Epithelial cell of proximal tubule (primary cell): ENCODE data around the gene MYL4. TPM values are rescaled to one million over a fixed set of nuclear protein-coding genes. Genes with fewer than 3 reads are reported as not detected.

Source experiments
- DNase-seq: peaks from one replicate; pipeline ENCODE4 v3.0.0-alpha.2; 2011; ENCODE audit warnings: low read depth
- H3K4me3 ChIP-seq: 2 replicates; pipeline ENCODE4 v1.5.1; 2011; ENCODE audit warnings: low read depth, mild to moderate bottlenecking, low read length
- total RNA-seq: library from RNA; depleted of rRNA; stranded (reverse); fragments of >200 nt; gene quantifications from 2 replicates; pipeline ENCODE4 v1.2.3, GENCODE V29; 2015
- TF ChIP-seq, protein P1 (sequence below): conservative IDR thresholded peaks from 2 replicates; pipeline ENCODE4 v1.5.1; 2012; ENCODE audit warnings: low read depth, mild to moderate bottlenecking, low read length

The MYL4 gene
- total RNA-seq, 1 donor from 2014 or later: not detected

DNA sequence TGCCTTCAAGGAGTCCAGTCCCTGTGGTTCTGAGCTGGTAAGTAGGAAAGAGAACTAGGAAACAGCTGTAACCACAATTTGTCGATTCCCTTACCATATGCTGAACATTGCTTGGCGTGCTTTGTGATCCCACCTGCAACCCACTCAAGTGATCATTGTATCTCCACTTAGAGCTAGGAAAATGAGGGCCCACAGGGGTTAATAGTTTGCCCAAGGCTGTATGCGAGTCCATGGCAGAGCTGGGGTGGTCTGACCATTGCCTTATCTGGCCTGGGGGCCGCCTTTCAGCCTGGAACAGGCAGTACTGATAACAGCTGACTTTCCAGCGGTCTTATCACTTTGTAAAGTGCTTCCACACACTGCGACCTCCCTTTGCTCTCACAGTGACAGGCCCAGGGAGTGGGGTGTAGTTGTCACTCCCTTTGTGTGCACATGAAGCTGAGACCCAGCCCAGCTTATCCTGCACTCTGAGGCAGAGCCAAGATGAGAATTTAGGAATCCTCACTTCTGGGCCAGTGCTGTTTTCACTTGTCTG lies 9.8 kb downstream of the MYL4 start:
- no peak overlapping the region for H3K4me3 ChIP-seq
- no peak for DNase-seq
- TF ChIP-seq, protein P1, sequence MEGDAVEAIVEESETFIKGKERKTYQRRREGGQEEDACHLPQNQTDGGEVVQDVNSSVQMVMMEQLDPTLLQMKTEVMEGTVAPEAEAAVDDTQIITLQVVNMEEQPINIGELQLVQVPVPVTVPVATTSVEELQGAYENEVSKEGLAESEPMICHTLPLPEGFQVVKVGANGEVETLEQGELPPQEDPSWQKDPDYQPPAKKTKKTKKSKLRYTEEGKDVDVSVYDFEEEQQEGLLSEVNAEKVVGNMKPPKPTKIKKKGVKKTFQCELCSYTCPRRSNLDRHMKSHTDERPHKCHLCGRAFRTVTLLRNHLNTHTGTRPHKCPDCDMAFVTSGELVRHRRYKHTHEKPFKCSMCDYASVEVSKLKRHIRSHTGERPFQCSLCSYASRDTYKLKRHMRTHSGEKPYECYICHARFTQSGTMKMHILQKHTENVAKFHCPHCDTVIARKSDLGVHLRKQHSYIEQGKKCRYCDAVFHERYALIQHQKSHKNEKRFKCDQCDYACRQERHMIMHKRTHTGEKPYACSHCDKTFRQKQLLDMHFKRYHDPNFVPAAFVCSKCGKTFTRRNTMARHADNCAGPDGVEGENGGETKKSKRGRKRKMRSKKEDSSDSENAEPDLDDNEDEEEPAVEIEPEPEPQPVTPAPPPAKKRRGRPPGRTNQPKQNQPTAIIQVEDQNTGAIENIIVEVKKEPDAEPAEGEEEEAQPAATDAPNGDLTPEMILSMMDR: no peak

DNA sequence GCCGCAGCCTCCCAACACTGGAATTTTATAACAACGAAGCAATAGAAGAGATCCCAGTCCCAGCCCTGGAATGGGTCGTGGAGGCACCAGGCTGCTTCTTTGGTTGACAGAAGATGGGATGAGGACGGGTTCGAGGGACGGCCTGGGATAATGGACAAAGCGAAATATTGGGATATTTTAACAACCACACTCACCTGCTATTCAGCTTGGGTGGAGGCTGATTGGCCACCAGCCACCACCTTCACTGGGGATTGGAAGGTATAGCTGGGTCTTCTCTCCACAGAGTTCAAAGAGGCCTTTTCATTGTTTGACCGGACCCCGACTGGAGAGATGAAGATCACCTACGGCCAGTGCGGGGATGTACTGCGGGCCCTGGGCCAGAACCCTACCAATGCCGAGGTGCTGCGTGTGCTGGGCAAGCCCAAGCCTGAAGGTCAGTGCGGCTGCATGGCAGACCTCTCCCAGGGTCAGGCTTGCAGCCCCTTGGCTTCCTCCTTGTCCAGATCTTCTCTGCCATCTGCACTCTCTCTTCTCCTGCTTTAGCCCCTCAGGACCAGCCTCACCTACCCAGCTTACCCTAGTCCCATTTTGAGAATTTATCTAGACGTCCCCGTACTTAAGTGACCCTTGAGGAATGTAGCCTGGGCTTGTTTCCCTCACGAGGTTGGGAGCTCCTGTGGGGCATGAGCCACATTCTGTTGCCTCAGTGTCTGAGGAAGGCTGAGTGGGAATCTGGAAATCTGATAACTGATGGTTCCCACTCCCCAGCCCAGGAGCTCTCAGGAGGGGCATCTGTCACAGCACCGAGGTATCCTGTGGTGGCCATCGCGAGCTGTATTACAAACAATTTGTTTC lies 10.7 kb downstream of the MYL4 start:
- DNase-seq: no peak
- no peak overlapping the region for H3K4me3 ChIP-seq
- TF ChIP-seq, protein P1: no peak

DNA sequence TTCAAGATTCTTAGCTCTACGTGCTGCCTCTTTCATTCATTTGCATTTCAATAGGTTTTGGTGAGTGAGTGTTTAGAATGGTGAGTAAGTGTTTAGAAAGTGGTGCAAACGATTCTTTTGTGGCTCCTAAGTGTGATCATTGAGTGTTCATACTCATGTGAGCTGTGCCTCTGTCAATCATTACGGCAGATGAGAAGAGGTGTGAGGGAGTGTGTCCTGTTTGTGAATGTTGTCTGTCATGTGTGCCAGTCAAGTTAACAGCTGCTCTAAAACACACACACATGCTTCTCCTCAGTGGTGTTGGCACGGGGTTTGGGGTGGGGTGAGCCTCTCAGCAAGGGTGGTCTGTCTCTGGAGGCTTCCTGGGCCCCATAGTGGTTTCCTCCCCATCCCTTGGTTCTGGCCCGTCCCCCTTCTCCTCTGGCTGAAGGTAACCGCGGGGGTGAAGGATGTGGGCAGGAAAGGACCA lies 11.4 kb downstream of the MYL4 start:
- TF ChIP-seq, protein P1: no peak
- no peak for DNase-seq
- no peak overlapping the region for H3K4me3 ChIP-seq

DNA sequence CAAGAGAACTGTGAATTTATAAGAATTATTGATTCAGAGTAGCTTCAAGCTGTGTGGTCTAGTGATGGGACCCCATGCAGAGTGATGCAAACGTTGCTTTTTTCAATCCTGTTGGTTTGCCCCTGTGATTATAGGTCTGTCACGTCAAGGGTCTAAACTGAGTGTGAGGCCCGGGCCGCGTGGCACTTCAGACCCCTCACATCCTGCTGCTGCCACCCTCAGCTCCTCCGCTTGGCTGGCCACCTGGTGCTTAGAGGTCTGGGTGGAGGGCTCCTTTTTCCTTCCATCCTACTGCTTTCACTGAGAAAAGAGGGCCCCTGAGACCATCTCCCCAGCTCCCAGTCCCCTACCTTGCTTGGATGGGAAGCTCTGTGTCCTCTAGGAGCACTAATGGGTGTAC lies 12.0 kb downstream of the MYL4 start:
- TF ChIP-seq, protein P1: no peak
- DNase-seq: no peak
- no peak overlapping the region for H3K4me3 ChIP-seq

DNA sequence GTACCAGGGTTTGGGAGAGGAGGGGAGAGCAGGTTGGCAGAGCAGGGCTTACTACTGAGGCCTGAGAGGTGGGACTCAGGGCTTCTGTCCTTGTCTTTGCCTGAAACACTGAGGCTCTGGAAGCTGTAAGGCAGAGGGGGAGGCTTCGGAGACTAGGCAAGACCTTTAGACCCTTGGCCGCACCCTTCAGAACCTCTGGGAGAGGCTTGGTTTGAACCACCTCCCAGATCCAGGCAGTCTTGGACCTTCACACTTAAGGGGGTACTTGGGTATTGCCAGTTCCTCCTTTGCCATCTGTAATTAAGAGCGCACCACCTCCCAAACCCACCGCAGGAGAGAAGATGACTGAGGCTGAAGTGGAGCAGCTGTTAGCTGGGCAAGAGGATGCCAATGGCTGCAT lies 12.9 kb downstream of the MYL4 start:
- TF ChIP-seq, protein P1: no peak
- H3K4me3 ChIP-seq: no peak overlapping the region
- DNase-seq: no peak

DNA sequence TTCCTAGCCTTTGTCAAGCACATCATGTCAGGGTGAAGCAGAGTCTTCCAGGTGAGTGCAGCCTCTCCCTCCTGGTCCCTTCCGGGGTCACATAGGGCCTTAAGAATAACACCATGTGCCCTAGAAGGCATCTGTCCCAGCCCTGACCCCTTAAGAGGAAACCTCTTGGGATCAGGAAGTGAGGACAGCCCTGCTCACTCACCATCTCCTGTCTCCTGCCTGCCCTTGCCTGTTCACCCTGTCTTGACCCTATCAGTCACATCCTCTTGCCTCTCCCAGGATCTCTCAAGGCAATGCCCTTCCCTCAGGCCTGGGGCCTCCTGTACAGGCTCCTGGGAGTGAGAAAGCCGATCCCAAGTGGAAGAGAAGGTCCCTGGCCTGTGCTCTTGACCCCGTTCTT lies 13.9 kb downstream of the MYL4 start:
- H3K4me3 ChIP-seq: no peak overlapping the region
- DNase-seq: no peak
- TF ChIP-seq, protein P1: no peak
